Pulmonary artery endothelial cell (primary cell): Measurements from ENCODE around the gene ERP29. TPM values are rescaled to one million over a fixed set of nuclear protein-coding genes. Genes with fewer than 3 reads are reported as not detected.
"Not testable (repeated sequence)": the region's sequence is repeated elsewhere in the genome, so short reads cannot be mapped to it uniquely, and the experiment has no call there.

Experiments used
- DNase-seq: peaks from one replicate; pipeline ENCODE4 v3.0.0-alpha.2; 2011; ENCODE audit warnings: low read depth, low spot score
- total RNA-seq: library from RNA; depleted of rRNA; stranded (reverse); fragments of >200 nt; gene quantifications from 2 replicates; pipeline ENCODE4 v1.2.3, GENCODE V29; 2014

ERP29 gene
- total RNA-seq, 1 donor from 2014 or later = 69.3 TPM

DNA sequence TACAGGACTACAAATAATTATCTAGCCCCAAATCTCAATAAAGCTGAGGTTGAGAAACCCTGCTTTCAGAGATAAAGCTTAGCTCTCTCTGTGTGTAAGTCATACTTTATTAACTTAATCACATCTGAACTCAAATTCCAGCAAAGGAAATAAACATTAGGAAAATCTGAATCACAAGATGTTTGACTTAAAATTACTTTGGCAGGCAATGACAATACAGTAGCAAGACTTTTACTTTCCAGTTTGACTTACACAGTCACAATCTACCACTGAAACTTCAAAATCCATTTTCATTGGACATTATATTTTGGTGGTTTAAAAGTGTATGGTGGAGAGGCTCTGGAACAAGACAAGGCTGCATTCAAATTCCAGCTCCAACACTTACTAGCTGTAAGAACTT lies 11.7 kb upstream of the ERP29 start:
- no peak for DNase-seq

- no peak for DNase-seq
Observed at GRCh38 chr12:112004041-112004440, 9.2 kb upstream of the ERP29 start.

- no peak for DNase-seq
Observed at GRCh38 chr12:112005419-112006395, 7.5 kb upstream of the ERP29 start.

GRCh38 chr12:112007945-112008344 lies 5.3 kb upstream of the ERP29 start:
- no peak for DNase-seq

GRCh38 chr12:112008918-112009317 lies 4.3 kb upstream of the ERP29 start:
- no peak for DNase-seq

DNA sequence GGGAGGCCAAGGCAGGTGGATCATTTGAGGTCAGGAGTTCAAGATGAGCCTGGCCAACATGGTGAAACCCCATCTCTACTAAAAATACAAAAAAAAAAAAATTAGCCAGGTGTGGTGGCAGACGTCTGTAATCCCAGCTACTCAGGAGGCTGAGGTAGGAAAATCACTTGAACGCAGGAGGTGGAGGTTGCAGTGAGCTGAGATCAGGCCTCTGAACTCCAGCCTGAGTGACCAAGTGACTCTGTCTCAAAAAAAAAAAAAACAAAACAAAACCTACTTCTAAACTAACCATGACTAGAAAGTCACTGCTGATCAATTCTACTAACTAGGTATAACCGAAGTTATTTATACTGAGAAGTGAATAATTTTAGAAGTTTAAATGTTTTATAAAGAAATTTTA lies 3.6 kb upstream of the ERP29 start:
- DNase-seq = not testable (repeated sequence)

GRCh38 chr12:112010415-112011344 lies 2.5 kb upstream of the ERP29 start:
- no peak for DNase-seq

DNA sequence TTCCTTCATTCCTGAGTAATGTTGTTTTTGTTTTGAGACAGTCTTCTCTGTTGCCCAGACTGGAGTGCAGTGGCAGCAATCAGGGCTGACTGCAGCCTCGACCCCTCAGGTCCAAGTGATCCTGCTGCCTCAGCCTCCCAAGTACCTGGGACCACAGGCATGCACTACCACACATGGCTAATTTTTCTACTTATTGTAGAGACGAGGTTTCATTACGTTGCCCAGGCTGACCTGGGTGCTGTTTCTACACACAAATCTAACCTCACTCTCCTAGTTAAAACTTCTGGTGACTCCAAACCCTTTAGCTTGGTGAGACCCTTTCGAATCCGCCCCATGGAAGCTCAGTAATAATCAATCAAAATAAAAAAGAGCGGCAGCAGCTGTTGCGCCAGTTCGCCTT lies 1.5 kb upstream of the ERP29 start:
- DNase-seq = no peak

DNA sequence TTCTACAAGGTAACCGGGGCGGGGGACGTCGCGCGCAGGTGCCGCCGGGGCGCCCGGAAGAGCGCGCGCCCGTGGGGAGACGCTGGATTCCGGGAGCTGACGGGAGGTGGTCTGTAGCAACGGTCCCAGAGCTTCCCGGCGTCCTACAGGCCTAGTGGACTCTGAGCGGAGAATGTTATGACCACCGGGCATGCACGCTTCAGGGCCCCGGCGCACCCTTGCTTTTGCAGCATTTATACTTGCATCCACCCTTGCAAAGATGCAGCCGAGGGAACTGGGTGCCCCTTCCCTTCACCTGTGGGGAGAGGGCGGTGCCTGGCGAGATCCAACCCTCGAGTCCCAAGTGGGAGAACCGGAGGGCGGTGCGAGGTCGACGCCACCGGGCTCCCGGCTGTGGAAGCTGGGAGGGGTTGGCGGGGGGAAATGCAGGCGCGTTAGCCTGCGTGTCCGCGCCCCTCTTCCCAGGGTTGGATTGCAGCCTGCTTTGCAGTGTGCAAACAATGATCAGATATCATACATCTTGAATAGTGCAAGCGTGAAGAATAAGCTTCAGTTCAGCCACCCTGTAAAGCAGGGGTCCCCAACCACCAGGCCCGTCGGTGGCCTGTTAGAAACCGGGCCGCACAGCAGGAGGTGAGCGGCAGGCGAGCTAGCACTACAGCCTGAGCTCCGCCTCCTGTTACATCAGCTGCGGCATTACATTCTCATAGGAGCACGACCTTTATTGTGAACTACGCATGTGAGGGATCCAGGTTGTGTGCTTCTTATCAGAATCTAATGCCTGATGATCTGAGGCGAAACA lies 576 bp downstream of the ERP29 start:
- DNase-seq = peak; percentile 59

DNA sequence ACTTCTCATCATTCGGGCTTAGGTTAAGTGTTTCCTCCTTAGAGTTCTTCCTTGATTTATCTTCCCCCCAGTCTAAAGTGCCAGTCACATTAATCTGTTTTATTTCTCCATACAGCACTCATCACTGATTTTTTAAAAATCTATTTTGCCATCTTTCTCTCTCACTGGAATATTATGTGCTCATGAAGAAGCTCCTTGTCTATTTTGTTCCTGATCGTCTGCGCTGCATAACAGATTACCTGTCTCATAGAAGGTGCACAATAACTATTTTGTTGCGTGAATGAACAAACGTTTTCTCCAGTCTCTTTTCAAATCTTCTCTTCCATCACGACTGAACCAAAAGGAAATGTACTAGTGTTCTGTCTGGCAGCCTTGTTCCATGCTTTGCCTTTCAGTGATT lies 2.7 kb downstream of the ERP29 start:
- DNase-seq = no peak

DNA sequence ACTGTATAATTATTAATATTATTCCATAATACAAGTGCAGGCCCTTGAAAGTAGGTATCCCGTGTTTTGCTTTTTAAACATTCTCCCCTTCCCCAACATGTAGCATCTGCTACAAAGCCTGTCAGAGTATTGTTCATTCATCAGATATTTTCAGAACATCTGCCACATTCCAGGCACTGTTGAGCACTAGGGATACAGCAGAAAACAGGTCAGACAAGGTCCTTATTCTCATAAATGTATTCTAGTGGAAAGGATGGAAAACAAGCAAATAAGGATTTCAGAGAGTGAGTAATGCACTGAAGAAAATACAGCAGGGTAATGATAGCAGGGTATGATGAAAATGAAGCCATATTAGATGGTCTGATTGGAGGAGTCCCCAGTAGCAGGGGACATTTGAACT lies 3.8 kb downstream of the ERP29 start:
- no peak for DNase-seq

DNA sequence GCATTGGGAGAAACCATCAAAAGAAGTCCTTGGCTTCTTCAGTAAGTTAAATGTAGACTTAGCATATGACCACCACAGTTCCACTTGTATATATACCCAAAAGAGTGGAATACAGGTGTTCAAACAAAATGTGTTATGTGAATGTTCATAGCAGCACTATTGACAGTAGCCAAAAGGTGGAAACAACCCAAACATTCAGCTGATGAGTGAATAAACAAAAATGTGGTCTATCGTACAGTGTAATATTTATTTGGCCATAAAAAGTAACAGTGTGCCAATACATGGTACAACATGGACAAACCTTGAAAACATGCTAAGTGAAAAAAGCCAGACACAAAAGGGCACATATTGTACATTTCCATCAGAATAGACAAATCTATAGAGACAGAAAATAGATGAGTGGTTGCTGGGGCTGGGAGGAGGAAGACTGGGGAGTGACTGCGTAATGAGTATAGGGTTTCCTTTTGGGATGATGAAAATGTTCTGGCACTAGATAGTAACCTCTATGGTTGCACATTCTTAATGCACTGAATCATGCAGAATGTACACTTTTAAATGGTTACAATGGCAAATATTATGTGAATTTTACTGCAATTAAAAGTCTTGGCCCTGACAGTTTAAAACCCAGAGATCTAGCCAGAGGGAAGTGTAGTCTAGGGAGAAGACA lies 5.5 kb downstream of the ERP29 start:
- DNase-seq = no peak

DNA sequence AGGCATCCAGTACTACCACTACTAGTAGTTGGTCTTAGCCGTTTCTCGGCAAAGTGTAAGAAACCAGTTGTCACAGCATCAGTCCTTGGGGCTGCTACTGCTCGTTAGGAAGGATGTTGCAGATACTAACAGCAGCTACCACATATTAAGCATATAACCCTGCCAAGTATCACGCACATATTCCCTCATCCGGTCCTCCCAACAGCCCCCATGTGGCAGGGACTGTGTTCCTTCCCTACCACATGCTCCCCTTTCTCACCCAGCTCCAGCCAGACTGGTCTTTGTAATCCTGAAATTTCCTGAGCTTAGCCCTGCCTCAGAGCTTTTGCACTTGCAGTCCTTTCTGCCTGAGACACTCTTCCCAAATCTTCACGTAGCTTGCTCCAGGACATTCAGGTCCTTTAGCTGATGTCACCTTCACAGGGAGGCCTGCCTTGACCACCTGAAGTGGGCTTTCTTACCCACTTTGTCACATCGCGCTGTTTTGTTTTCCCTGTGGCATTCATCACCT lies 7.8 kb downstream of the ERP29 start:
- no peak for DNase-seq

- no peak for DNase-seq
Observed at GRCh38 chr12:112022241-112023016, 9.2 kb downstream of the ERP29 start.

GRCh38 chr12:112023759-112024396 lies 10.7 kb downstream of the ERP29 start:
- DNase-seq = no peak

DNA sequence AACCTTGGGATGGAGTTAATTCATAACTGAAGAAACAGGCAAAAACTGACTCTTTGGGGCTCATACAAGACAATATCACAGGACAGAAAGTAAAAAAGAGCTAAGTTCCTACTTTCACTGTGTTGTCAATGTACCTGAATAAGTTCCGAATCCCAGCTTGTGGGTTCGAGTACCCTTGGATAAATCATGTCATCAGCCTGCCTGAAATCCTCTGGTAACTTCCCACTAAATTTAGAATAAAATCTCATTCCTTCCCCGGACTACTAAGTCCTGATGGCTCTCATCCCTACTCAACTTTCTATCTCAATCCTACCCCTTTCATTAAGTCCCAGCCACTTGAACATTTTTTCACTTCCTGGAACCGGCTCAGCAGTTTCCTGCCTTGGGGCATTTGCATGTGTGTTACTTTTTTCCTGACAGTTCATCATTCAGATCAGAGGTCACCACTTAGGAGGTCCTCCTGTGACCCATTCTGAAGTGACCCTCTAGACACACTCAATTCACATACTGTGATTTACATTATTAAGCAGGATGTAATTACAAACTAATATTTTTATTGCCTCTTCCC lies 12.7 kb downstream of the ERP29 start:
- DNase-seq = no peak

- no peak for DNase-seq
Observed at GRCh38 chr12:112029301-112029700, 16.1 kb downstream of the ERP29 start.

GRCh38 chr12:112031472-112031871 lies 18.2 kb downstream of the ERP29 start:
- DNase-seq = no peak

GRCh38 chr12:112032292-112032691 lies 19.1 kb downstream of the ERP29 start:
- DNase-seq = no peak
